DND-41 (cell line): ENCODE measurements around the gene BAG3.
A peak's percentile ranks its signal among the peaks of the same experiment; 100 is the strongest.

Experiments used
- ATAC-seq: fragments of 200-7000 bp; cut with Tn5 transposase; 3 replicates; pipeline ENCODE4 v1.9.1; 2021; ENCODE audit warnings: low read depth; ENCODE audit not compliant: insufficient read depth
- DNase-seq: peaks from one replicate; pipeline ENCODE4 v3.0.0-alpha.2; 2020
- H2AFZ ChIP-seq: 2 replicates; pipeline ENCODE4 v1.6.0; 2012; ENCODE audit warnings: low read depth, low read length
- H3K27ac ChIP-seq: 2 replicates; pipeline ENCODE4 v1.5.1; 2012; ENCODE audit warnings: low read length, inconsistent platforms
- H3K27me3 ChIP-seq: fragments of 200-600 bp; sonication (generic); 2 replicates; pipeline ENCODE4 v1.6.0; 2012; ENCODE audit warnings: low read length, mild to moderate bottlenecking, inconsistent platforms; ENCODE audit not compliant: insufficient read depth, poor library complexity
- H3K36me3 ChIP-seq: 2 replicates; pipeline ENCODE4 v1.5.1; 2012; ENCODE audit warnings: low read length, inconsistent platforms; ENCODE audit not compliant: insufficient read depth
- H3K4me1 ChIP-seq: 2 replicates; pipeline ENCODE4 v1.5.1; 2012; ENCODE audit warnings: mild to moderate bottlenecking, low read length; ENCODE audit not compliant: insufficient read depth
- H3K4me2 ChIP-seq: 2 replicates; pipeline ENCODE4 v1.6.0; 2012; ENCODE audit warnings: mild to moderate bottlenecking, moderate library complexity, low read length, inconsistent platforms; ENCODE audit not compliant: insufficient read depth
- H3K4me3 ChIP-seq, 2 experiments: fragments of 200-600 bp in 1 of 2; shearing (Covaris generic) in 1 of 2; 2 replicates each; pipeline ENCODE4 v1.5.1; 2012 to 2016; ENCODE audit warnings: inconsistent platforms in 2 of 2, low read length in 2 of 2, mild to moderate bottlenecking in 2 of 2, low read depth in 1 of 2, moderate library complexity in 1 of 2
- H3K79me2 ChIP-seq: 2 replicates; pipeline ENCODE4 v1.6.0; 2012; ENCODE audit warnings: low read length, inconsistent platforms; ENCODE audit not compliant: insufficient read depth
- H3K9ac ChIP-seq: 2 replicates; pipeline ENCODE4 v1.6.0; 2012; ENCODE audit warnings: low read depth, mild to moderate bottlenecking, inconsistent platforms, low read length, moderate library complexity
- H3K9me3 ChIP-seq: 2 replicates; pipeline ENCODE4 v1.5.1; 2012; ENCODE audit warnings: low read length, moderate library complexity, mild to moderate bottlenecking, inconsistent platforms; ENCODE audit not compliant: insufficient read depth, severe bottlenecking
- H4K20me1 ChIP-seq: 2 replicates; pipeline ENCODE4 v1.6.0; 2012; ENCODE audit warnings: low read length; ENCODE audit not compliant: insufficient read depth
- CTCF ChIP-seq: IDR thresholded peaks from 2 replicates; pipeline ENCODE4 v1.5.1; 2012; ENCODE audit warnings: borderline replicate concordance, low read length, moderate library complexity, mild to moderate bottlenecking; ENCODE audit not compliant: poor library complexity, severe bottlenecking; ENCODE audit errors: extremely low read depth
- EZH2 ChIP-seq: IDR thresholded peaks from 3 replicates; pipeline ENCODE4 v1.6.1; 2012; ENCODE audit warnings: borderline replicate concordance, low read depth, mild to moderate bottlenecking, moderate library complexity, low read length, inconsistent platforms; ENCODE audit not compliant: severe bottlenecking

The BAG3 gene

GRCh38 chr10:119642556-119643111 lies 8.5 kb upstream of the BAG3 start:
- Histone ChIP-seq H3K4me1 (no peaks in the 10 kb centered on the region), H2AFZ (no peak overlapping the region), H3K79me2 (no peaks in the 10 kb centered on the region), H3K36me3 (no peaks in the 10 kb centered on the region), H3K27me3 (peaks cover 5% of the 10 kb centered on the region), H3K9ac (no peak overlapping the region), H3K27ac (no peak overlapping the region), H3K9me3 (peaks cover 5% of the 10 kb centered on the region), H3K4me3 (no peak overlapping the region), H4K20me1 (no peaks in the 10 kb centered on the region), H3K4me2 (no peak overlapping the region)
- no peak for TF ChIP-seq CTCF
- TF ChIP-seq EZH2: no peak
- DNase-seq (no peak), ATAC-seq (peak; percentile 86)

GRCh38 chr10:119643306-119644204 lies 7.6 kb upstream of the BAG3 start:
- Histone ChIP-seq H3K4me2 (no peak overlapping the region), H3K4me3 (no peak overlapping the region), H3K9me3 (peaks cover 5% of the 10 kb centered on the region), H2AFZ (no peak overlapping the region), H3K27me3 (peaks cover 5% of the 10 kb centered on the region), H3K36me3 (no peaks in the 10 kb centered on the region), H3K4me1 (no peaks in the 10 kb centered on the region), H3K79me2 (no peaks in the 10 kb centered on the region), H4K20me1 (no peaks in the 10 kb centered on the region), H3K9ac (no peak overlapping the region), H3K27ac (no peak overlapping the region)
- DNase-seq: no peak
- TF ChIP-seq CTCF (no peak), EZH2 (no peak)
- ATAC-seq: no peak

- H2AFZ ChIP-seq: no peak overlapping the region
- no peak overlapping the region for H3K9ac ChIP-seq
- TF ChIP-seq CTCF: peak; percentile 17
- TF ChIP-seq EZH2: no peak
- no peak overlapping the region for H3K4me2 ChIP-seq
- DNase-seq (no peak), ATAC-seq (no peak)
- H4K20me1 ChIP-seq: no peaks in the 10 kb centered on the region
- no peaks in the 10 kb centered on the region for H3K79me2 ChIP-seq
- no peak overlapping the region for H3K27ac ChIP-seq
- no peaks in the 10 kb centered on the region for H3K36me3 ChIP-seq
- H3K4me1 ChIP-seq: no peaks in the 10 kb centered on the region
- H3K27me3 ChIP-seq: peaks cover 5% of the 10 kb centered on the region
- peaks cover 5% of the 10 kb centered on the region for H3K9me3 ChIP-seq
- no peak overlapping the region for H3K4me3 ChIP-seq
These were observed 6.9 kb upstream of the BAG3 start for GRCh38 chr10:119644205-119644814.
